Fibroblast of mammary gland (primary cell): Measurements from ENCODE around the gene PDE1A.
A peak's percentile ranks its signal among the peaks of the same experiment; 100 is the strongest.

Experiments used
- DNase-seq: peaks from one replicate; pipeline ENCODE4 v3.0.0-alpha.2; 2010; ENCODE audit warnings: low read depth
- H3K4me3 ChIP-seq: 2 replicates; pipeline ENCODE4 v1.5.1; 2011; ENCODE audit warnings: low read depth, mild to moderate bottlenecking, low read length, moderate library complexity; ENCODE audit not compliant: control insufficient read depth
- TF ChIP-seq, protein P1 (sequence below): conservative IDR thresholded peaks from 2 replicates; pipeline ENCODE4 v1.5.1; 2011; ENCODE audit warnings: low read depth, low read length, inconsistent platforms; ENCODE audit not compliant: control insufficient read depth, insufficient read depth

Gene PDE1A

GRCh38 chr2:182426918-182427240 is at the start of gene PDE1A:
TSS of gene PDE1A (minus strand) at chr2:182427036.
- no peak within 1 kb of the TSS for H3K4me3 ChIP-seq
- TF ChIP-seq, protein P1, sequence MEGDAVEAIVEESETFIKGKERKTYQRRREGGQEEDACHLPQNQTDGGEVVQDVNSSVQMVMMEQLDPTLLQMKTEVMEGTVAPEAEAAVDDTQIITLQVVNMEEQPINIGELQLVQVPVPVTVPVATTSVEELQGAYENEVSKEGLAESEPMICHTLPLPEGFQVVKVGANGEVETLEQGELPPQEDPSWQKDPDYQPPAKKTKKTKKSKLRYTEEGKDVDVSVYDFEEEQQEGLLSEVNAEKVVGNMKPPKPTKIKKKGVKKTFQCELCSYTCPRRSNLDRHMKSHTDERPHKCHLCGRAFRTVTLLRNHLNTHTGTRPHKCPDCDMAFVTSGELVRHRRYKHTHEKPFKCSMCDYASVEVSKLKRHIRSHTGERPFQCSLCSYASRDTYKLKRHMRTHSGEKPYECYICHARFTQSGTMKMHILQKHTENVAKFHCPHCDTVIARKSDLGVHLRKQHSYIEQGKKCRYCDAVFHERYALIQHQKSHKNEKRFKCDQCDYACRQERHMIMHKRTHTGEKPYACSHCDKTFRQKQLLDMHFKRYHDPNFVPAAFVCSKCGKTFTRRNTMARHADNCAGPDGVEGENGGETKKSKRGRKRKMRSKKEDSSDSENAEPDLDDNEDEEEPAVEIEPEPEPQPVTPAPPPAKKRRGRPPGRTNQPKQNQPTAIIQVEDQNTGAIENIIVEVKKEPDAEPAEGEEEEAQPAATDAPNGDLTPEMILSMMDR = no peak
- no peak for DNase-seq

DNA sequence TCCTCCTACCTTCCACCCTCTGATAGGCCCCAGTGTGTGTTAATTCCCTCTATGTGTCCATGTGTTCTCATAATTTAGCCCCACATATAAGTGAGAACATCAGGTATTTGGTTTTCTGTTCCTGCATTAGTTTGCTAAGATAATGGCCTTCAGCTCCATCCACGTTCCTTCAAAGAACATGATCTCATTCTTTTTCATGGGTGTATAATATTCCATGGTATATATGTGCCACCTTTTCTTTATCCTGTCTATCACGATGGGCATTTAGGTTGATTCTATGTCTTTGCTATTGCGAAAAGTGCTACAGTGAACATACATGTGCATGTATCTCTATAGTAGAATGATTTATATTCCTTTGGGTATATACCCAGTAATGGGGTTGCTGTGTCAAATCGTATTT is 46.8 kb upstream of the PDE1A start:
- DNase-seq = no peak
- H3K4me3 ChIP-seq = no peak overlapping the region
- TF ChIP-seq, protein P1 = no peak

DNA sequence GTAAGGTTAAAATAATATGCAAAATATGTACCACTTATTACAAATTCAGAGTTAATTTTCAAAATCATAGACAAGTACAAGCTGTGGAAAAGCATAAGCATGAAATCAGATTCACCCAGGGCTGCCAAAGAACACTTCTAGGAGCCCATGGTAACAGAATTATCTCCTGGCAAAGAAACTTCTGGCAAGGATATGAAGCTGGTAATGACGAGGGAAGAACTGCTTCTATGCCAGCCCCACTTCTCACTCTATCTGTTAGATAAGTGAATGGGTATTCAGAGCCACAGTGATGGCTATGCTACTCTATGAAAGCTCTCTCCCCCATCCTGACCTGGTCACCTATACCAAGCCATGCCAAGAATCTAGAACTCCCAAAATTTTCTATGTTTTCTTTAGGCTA is 36.9 kb upstream of the PDE1A start:
- no peak for DNase-seq
- H3K4me3 ChIP-seq = no peak overlapping the region
- TF ChIP-seq, protein P1 = no peak

- peak; percentile 11 for DNase-seq
- TF ChIP-seq, protein P1 = no peak
These were observed 29.9 kb upstream of the PDE1A start for GRCh38 chr2:182456784-182457183.

GRCh38 chr2:182452456-182452990 is 25.7 kb upstream of the PDE1A start:
- no peak overlapping the region for H3K4me3 ChIP-seq
- TF ChIP-seq, protein P1 = no peak
- DNase-seq = no peak

More at GRCh38 chr2:182456784-182457183, 29.9 kb upstream of the PDE1A start:
- H3K4me3 ChIP-seq = no peak overlapping the region

DNA sequence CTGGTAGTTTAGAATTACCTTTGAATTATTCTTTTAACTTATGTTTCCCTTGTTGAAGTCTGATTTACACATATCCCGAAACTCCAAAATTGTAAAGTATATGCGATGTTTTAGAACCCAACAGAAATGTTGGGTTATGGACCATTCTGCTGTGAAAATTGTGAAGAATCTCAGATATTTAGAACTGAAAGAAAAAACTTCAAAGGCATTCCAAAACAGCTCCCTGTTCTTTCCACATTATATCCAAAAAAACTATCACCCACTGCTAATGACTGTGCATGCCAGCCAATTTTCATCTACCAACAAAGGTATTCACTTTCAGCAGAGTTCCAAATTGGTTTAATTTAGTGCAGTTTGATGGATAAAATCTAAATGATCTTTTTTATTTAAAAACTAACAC is 21.5 kb upstream of the PDE1A start:
- TF ChIP-seq, protein P1 = no peak
- DNase-seq = no peak
- H3K4me3 ChIP-seq = no peak overlapping the region

- TF ChIP-seq, protein P1 = no peak
- H3K4me3 ChIP-seq = no peak overlapping the region
- DNase-seq = peak; percentile 61
These were observed 21.0 kb upstream of the PDE1A start for GRCh38 chr2:182447863-182448262.
